H9 (cell line): ENCODE results near the gene OR4S2. TPM values are rescaled to one million over a fixed set of nuclear protein-coding genes. Genes with fewer than 3 reads are reported as not detected.

Source experiments
- DNase-seq: peaks from one replicate; pipeline ENCODE4 v3.0.0-alpha.2; 2017
- H2AFZ ChIP-seq: one replicate; pipeline ENCODE4 v1.6.1; 2013; ENCODE audit warnings: mild to moderate bottlenecking, low read length, control low read depth, moderate library complexity
- H2AK5ac ChIP-seq: 2 replicates; pipeline ENCODE4 v1.6.1; 2013; ENCODE audit warnings: low read length, control low read depth, mixed read lengths; ENCODE audit not compliant: insufficient read length
- H2BK120ac ChIP-seq: one replicate; pipeline ENCODE4 v1.6.1; 2013; ENCODE audit warnings: low read depth, mild to moderate bottlenecking, low read length, control low read depth, inconsistent platforms; ENCODE audit not compliant: poor library complexity, severe bottlenecking
- H2BK12ac ChIP-seq: 2 replicates; pipeline ENCODE4 v1.6.1; 2013; ENCODE audit warnings: low read length, control low read depth, mixed read lengths, low read depth; ENCODE audit not compliant: insufficient read length
- H2BK15ac ChIP-seq: 2 replicates; pipeline ENCODE4 v1.6.1; 2013; ENCODE audit warnings: low read depth, low read length, control low read depth
- H2BK20ac ChIP-seq: one replicate; pipeline ENCODE4 v1.6.1; 2013; ENCODE audit warnings: low read depth, mild to moderate bottlenecking, low read length, control low read depth, inconsistent platforms; ENCODE audit not compliant: poor library complexity, severe bottlenecking
- H2BK5ac ChIP-seq: 2 replicates; pipeline ENCODE4 v1.6.1; 2013; ENCODE audit warnings: low read length, control low read depth, mixed read lengths; ENCODE audit not compliant: insufficient read length
- H3K14ac ChIP-seq: 2 replicates; pipeline ENCODE4 v1.6.1; 2013; ENCODE audit warnings: low read length, control low read depth; ENCODE audit not compliant: insufficient read depth
- H3K18ac ChIP-seq: 2 replicates; pipeline ENCODE4 v1.6.1; 2013; ENCODE audit warnings: low read depth, mild to moderate bottlenecking, mixed read lengths, low read length, control low read depth; ENCODE audit not compliant: insufficient read length
- H3K23ac ChIP-seq: 2 replicates; pipeline ENCODE4 v1.6.1; 2013; ENCODE audit warnings: low read length, control low read depth, mixed read lengths, low read depth; ENCODE audit not compliant: insufficient read length
- H3K23me2 ChIP-seq: 2 replicates; pipeline ENCODE4 v1.6.1; 2013; ENCODE audit warnings: low read depth, mild to moderate bottlenecking, mixed read lengths, low read length, control low read depth; ENCODE audit not compliant: insufficient read length, poor library complexity, severe bottlenecking
- H3K27ac ChIP-seq: 2 replicates; pipeline ENCODE4 v1.5.1; 2013; ENCODE audit warnings: low read length, control low read depth, mixed read lengths, low read depth; ENCODE audit not compliant: insufficient read length
- H3K27me3 ChIP-seq: 2 replicates; pipeline ENCODE4 v1.6.1; 2013; ENCODE audit warnings: low read length, control low read depth, inconsistent platforms; ENCODE audit not compliant: insufficient read depth
- H3K4ac ChIP-seq: 2 replicates; pipeline ENCODE4 v1.6.1; 2013; ENCODE audit warnings: low read depth, mild to moderate bottlenecking, control low read depth, inconsistent platforms, low read length, moderate library complexity
- H3K4me1 ChIP-seq: 2 replicates; pipeline ENCODE4 v1.6.1; 2013; ENCODE audit warnings: low read length, control low read depth, inconsistent platforms; ENCODE audit not compliant: insufficient read depth
- H3K4me2 ChIP-seq: 2 replicates; pipeline ENCODE4 v1.6.1; 2013; ENCODE audit warnings: low read length, control low read depth, mixed read lengths; ENCODE audit not compliant: insufficient read length, insufficient read depth
- H3K56ac ChIP-seq: 2 replicates; pipeline ENCODE4 v1.6.1; 2013; ENCODE audit warnings: low read depth, mild to moderate bottlenecking, mixed read lengths, low read length, control low read depth; ENCODE audit not compliant: insufficient read length
- H3K79me1 ChIP-seq: 2 replicates; pipeline ENCODE4 v1.6.1; 2013; ENCODE audit warnings: low read depth, mild to moderate bottlenecking, moderate library complexity, low read length, control low read depth, inconsistent platforms; ENCODE audit not compliant: insufficient read depth, poor library complexity, severe bottlenecking
- H3K79me2 ChIP-seq: 2 replicates; pipeline ENCODE4 v1.6.1; 2013; ENCODE audit warnings: low read length, control low read depth, inconsistent platforms; ENCODE audit not compliant: insufficient read depth
- H3K9ac ChIP-seq: 2 replicates; pipeline ENCODE4 v1.6.1; 2013; ENCODE audit warnings: low read length, control low read depth, mixed read lengths; ENCODE audit not compliant: insufficient read length; ENCODE audit errors: extremely low read depth
- H3K9me3 ChIP-seq: one replicate; pipeline ENCODE4 v1.6.1; 2013; ENCODE audit warnings: low read depth, low read length, inconsistent platforms; ENCODE audit not compliant: control insufficient read depth
- H3T11ph ChIP-seq: one replicate; pipeline ENCODE4 v1.6.1; 2013; ENCODE audit warnings: mild to moderate bottlenecking, low read length, control low read depth, inconsistent platforms
- H4K20me1 ChIP-seq: one replicate; pipeline ENCODE4 v1.6.1; 2013; ENCODE audit not compliant: control insufficient read depth, insufficient read length, insufficient read depth
- H4K5ac ChIP-seq: 2 replicates; pipeline ENCODE4 v1.6.1; 2013; ENCODE audit warnings: low read depth, mild to moderate bottlenecking, mixed read lengths, low read length, control low read depth; ENCODE audit not compliant: insufficient read length
- H4K8ac ChIP-seq: replicated peaks from 2 replicates; pipeline ENCODE4 v1.6.1; 2013; ENCODE audit warnings: low read length, control low read depth, mixed read lengths, low read depth; ENCODE audit not compliant: insufficient read length
- H4K91ac ChIP-seq: 2 replicates; pipeline ENCODE4 v1.6.1; 2013; ENCODE audit warnings: low read depth, mild to moderate bottlenecking, moderate library complexity, mixed read lengths, low read length, control low read depth; ENCODE audit not compliant: insufficient read length
- H3K27ac Mint-ChIP-seq, 3 experiments: 2 replicates in 2 of 3; 3 replicates in 1 of 3; pipeline ENCODE4 v1.8.0; 2020 to 2021; ENCODE audit warnings: mixed read lengths in 3 of 3, mild to moderate bottlenecking in 1 of 3, moderate library complexity in 1 of 3
- H3K27me3 Mint-ChIP-seq: 2 replicates; pipeline ENCODE4 v1.8.0; 2021; ENCODE audit warnings: low read depth, mild to moderate bottlenecking, moderate library complexity, mixed read lengths
- H3K36me3 Mint-ChIP-seq, 3 experiments: 2 replicates in 2 of 3; 3 replicates in 1 of 3; pipeline ENCODE4 v1.8.0; 2020 to 2021; ENCODE audit warnings: low read depth in 3 of 3, mixed read lengths in 3 of 3; ENCODE audit not compliant: insufficient read depth in 1 of 3
- H3K4me1 Mint-ChIP-seq, 2 experiments: 2 replicates each; pipeline ENCODE4 v1.8.0; 2020; ENCODE audit warnings: mixed read lengths in 2 of 2
- H3K4me3 Mint-ChIP-seq, 2 experiments: 2 replicates in 1 of 2; 3 replicates in 1 of 2; pipeline ENCODE4 v1.8.0; 2020 to 2021; ENCODE audit warnings: mild to moderate bottlenecking in 2 of 2, mixed read lengths in 2 of 2, moderate library complexity in 1 of 2
- H3K9me3 Mint-ChIP-seq, 2 experiments: 2 replicates in 1 of 2; 3 replicates in 1 of 2; pipeline ENCODE4 v1.8.0; 2020; ENCODE audit warnings: mild to moderate bottlenecking in 2 of 2, mixed read lengths in 2 of 2, moderate library complexity in 1 of 2
- CTCF ChIP-seq: fragments of 200-600 bp; sonication (generic); conservative IDR thresholded peaks from 3 replicates; pipeline ENCODE4 v1.8.0; 2021; ENCODE audit warnings: antibody characterized with exemption, mild to moderate bottlenecking
- WGBS: extraction: QIAGEN DNeasy Blood & Tissue Kit; methylation state at CpG from one replicate; pipeline ENCODE4 v1.1.7; 2013; ENCODE audit warnings: missing lambda C conversion rate, low lambda C conversion rate, mixed read lengths; ENCODE audit not compliant: insufficient read length; ENCODE audit errors: extremely low coverage; 5-methylcytosine and 5-hydroxymethylcytosine counted together
- total RNA-seq: library from RNA; stranded (reverse); gene quantifications from 2 replicates; pipeline ENCODE4 v1.2.1, GENCODE V29; 2021

The OR4S2 gene
- total RNA-seq, 1 experiment from 2014 or later: not detected

DNA sequence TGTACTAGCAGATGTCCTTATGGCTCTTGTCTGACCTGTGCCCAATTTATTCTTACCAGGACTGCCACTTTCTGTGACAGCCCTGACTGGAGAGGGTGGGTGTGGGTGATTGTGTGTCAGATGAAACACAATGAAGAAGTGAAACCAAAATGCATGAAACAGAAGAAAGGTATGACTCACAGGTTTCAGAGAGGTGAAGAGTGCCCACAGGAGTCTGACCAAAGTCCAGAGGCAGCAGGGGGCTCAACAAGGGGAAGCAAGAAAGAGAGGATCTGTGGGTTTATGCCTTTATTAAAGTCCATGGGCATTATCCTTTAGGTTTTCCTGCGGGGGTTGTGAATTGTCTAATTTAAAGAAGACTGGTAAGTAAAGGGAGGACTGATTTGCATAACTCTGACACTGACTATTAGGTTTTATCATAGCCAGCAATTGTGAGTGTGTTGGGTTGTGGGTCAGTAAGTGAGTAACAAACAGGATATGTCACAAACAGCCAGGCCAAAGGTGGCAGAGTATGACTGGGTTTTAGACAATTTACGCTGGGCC is 10.0 kb downstream of the OR4S2 start:
- no peaks in the 10 kb centered on the region for H3K4me1 ChIP-seq
- H3K79me1 ChIP-seq: no peaks in the 10 kb centered on the region
- H2AK5ac ChIP-seq: no peak overlapping the region
- no peak overlapping the region for H4K5ac ChIP-seq
- peaks cover 0 to 7% (median 0%) of the 10 kb centered on the region in 3 experiments; a peak in 2 of 7 replicates for H3K36me3 Mint-ChIP-seq
- no peak overlapping the region for H2AFZ ChIP-seq
- no peak overlapping the region for H2BK5ac ChIP-seq
- H3K56ac ChIP-seq: no peak overlapping the region
- H2BK120ac ChIP-seq: no peak overlapping the region
- H4K20me1 ChIP-seq: no peaks in the 10 kb centered on the region
- no peaks in the 10 kb centered on the region for H3K27me3 ChIP-seq
- H3K79me2 ChIP-seq: no peaks in the 10 kb centered on the region
- no peak overlapping the region for H4K8ac ChIP-seq
- H3K27ac Mint-ChIP-seq: no peak overlapping the region
- WGBS: no CpG with 5 or more reads among the region's 2 CpGs
- H3K4me3 Mint-ChIP-seq: no peak overlapping the region
- no peaks in the 10 kb centered on the region for H3K27me3 Mint-ChIP-seq
- H2BK15ac ChIP-seq: no peak overlapping the region
- no peak overlapping the region for H3T11ph ChIP-seq
- no peak overlapping the region for H3K27ac ChIP-seq
- H2BK12ac ChIP-seq: no peak overlapping the region
- DNase-seq: no peak
- no peak for TF ChIP-seq CTCF
- H3K18ac ChIP-seq: no peak overlapping the region
- H3K4ac ChIP-seq: no peak overlapping the region
- H3K4me2 ChIP-seq: no peak overlapping the region
- no peak overlapping the region for H3K14ac ChIP-seq
- H2BK20ac ChIP-seq: no peak overlapping the region
- H3K9me3 ChIP-seq: peaks cover 47% of the 10 kb centered on the region
- H3K23me2 ChIP-seq: no peaks in the 10 kb centered on the region
- H3K23ac ChIP-seq: no peak overlapping the region
- no peak overlapping the region for H3K9ac ChIP-seq
- H3K4me1 Mint-ChIP-seq: no peaks in the 10 kb centered on the region
- peaks cover 50 to 56% of the 10 kb centered on the region in 2 experiments for H3K9me3 Mint-ChIP-seq
- no peak overlapping the region for H4K91ac ChIP-seq
